Aorta (tissue), 5 donors: Measurements from ENCODE around the gene DPP10. TPM values are rescaled to one million over a fixed set of nuclear protein-coding genes. Genes with fewer than 3 reads are reported as not detected.
"Not testable (repeated sequence)": the region's sequence is repeated elsewhere in the genome, so short reads cannot be mapped to it uniquely, and the experiment has no call there.

ENCODE experiments used
- ATAC-seq: fragments of 200-7000 bp; cut with Tn5 transposase; one replicate; pipeline ENCODE4 v1.9.1; 2022; ENCODE audit warnings: moderate library complexity; ENCODE audit not compliant: low FRiP score
- DNase-seq, 2 donors: peaks; one replicate each; pipeline ENCODE4 v3.0.0-alpha.2; 2020
- H3K27ac ChIP-seq, 2 donors: one replicate each; pipeline ENCODE4 v1.5.1; 2013; ENCODE audit warnings: low read length in 2 of 2, mild to moderate bottlenecking in 2 of 2, moderate library complexity in 2 of 2, control low read depth in 1 of 2, inconsistent platforms in 1 of 2, low read depth in 1 of 2
- H3K27me3 ChIP-seq, 2 donors: one replicate each; pipeline ENCODE4 v1.6.1; 2013; ENCODE audit warnings: control low read depth in 1 of 2, low read length in 1 of 2, mild to moderate bottlenecking in 1 of 2, moderate library complexity in 1 of 2; ENCODE audit not compliant: insufficient read depth in 2 of 2, control insufficient read depth in 1 of 2
- H3K36me3 ChIP-seq, 2 donors: one replicate each; pipeline ENCODE4 v1.6.1; 2013; ENCODE audit warnings: control low read depth in 1 of 2, low read length in 1 of 2, mild to moderate bottlenecking in 1 of 2; ENCODE audit not compliant: insufficient read depth in 2 of 2, control insufficient read depth in 1 of 2
- H3K4me1 ChIP-seq, 2 donors: one replicate each; pipeline ENCODE4 v1.6.1; 2013; ENCODE audit warnings: low read length in 2 of 2, control low read depth in 1 of 2, mild to moderate bottlenecking in 1 of 2, moderate library complexity in 1 of 2; ENCODE audit not compliant: insufficient read depth in 2 of 2, control insufficient read depth in 1 of 2
- H3K4me3 ChIP-seq, 2 donors: one replicate each; pipeline ENCODE4 v1.5.1; 2013; ENCODE audit warnings: low read length in 2 of 2, control low read depth in 1 of 2, mild to moderate bottlenecking in 1 of 2
- H3K9me3 ChIP-seq: one replicate; pipeline ENCODE4 v1.6.1; 2013; ENCODE audit warnings: mild to moderate bottlenecking, low read length; ENCODE audit not compliant: control insufficient read depth
- WGBS, 2 donors: extraction: QIAGEN DNeasy Blood & Tissue Kit; methylation state at CpG; one replicate each; pipeline ENCODE4 v1.1.7; 2013; 5-methylcytosine and 5-hydroxymethylcytosine counted together
- intact Hi-C, 2 donors: fragments of 100-400 bp; cut with DNase I; formaldehyde crosslinking; loops; one replicate each; pipeline versions ENCODE4 v1.14.2 to v1.15.0; 2022
- polyA plus RNA-seq, 2 donors: library from polyadenylated mRNA; stranded (reverse); fragments of 200-250 nt; gene quantifications; one replicate each; pipeline ENCODE4 v1.2.3, GENCODE V29; 2013
- total RNA-seq, 2 donors: library from RNA; stranded (reverse); fragmentation: NEBNext Ultra II Directional; extraction: Animal tissue kit (Norgen Biotek cat#: 25700); gene quantifications; one replicate each; pipeline ENCODE4 v1.2.1, GENCODE V29; 2021
- donor health status: healthy with polysubstance abuse.
- donor health status: Bipolar disorder and iron deficiency.
- donor health status: DM: no; HTN: no; CAD: no.
- donor health status: DM: no; HTN: no; CAD: no.
- donor health status: DM: yes; HTN: yes; CAD: no.

Gene DPP10
- total and polyA plus RNA-seq, 4 donors = 0.13 TPM; not detected in 3

- intact Hi-C loops = no loop called here
- Histone ChIP-seq H3K4me1 (no peaks in the 10 kb centered on the region), H3K4me3 (no peak overlapping the region), H3K9me3 (peaks cover 2% of the 10 kb centered on the region), H3K27ac (no peak overlapping the region), H3K27me3 (no peaks in the 10 kb centered on the region), H3K36me3 (no peaks in the 10 kb centered on the region)
- WGBS, 2 donors = 82 to 89% methylated on average over 7 of the region's 7 CpGs
- ATAC-seq (no peak), DNase-seq (no peak)
Observed at GRCh38 chr2:114935031-114935430, 492.6 kb downstream of the DPP10 start.

GRCh38 chr2:114937366-114937930 lies 495.0 kb downstream of the DPP10 start:
- H3K36me3 ChIP-seq = no peaks in the 10 kb centered on the region
- no peaks in the 10 kb centered on the region for H3K9me3 ChIP-seq
- H3K4me3 ChIP-seq = no peak overlapping the region
- no peak for DNase-seq
- H3K4me1 ChIP-seq = no peaks in the 10 kb centered on the region
- WGBS, 2 donors = 81 to 84% methylated on average over 9 of the region's 9 CpGs
- intact Hi-C loops = no loop called here
- no peak overlapping the region for H3K27ac ChIP-seq
- no peaks in the 10 kb centered on the region for H3K27me3 ChIP-seq
- no peak for ATAC-seq

GRCh38 chr2:114940785-114941458 lies 498.5 kb downstream of the DPP10 start:
- WGBS, 2 donors = 76 to 81% methylated on average over 3 of the region's 3 CpGs
- no peaks in the 10 kb centered on the region for H3K27me3 ChIP-seq
- H3K4me3 ChIP-seq = no peak overlapping the region
- no peak for DNase-seq
- no peaks in the 10 kb centered on the region for H3K9me3 ChIP-seq
- no peaks in the 10 kb centered on the region for H3K36me3 ChIP-seq
- intact Hi-C loops = no loop called here
- H3K4me1 ChIP-seq = no peaks in the 10 kb centered on the region
- ATAC-seq = no peak
- H3K27ac ChIP-seq = no peak overlapping the region

GRCh38 chr2:114949228-114949804 lies 506.9 kb downstream of the DPP10 start:
- H3K9me3 ChIP-seq = no peaks in the 10 kb centered on the region
- ATAC-seq = no peak
- H3K27ac ChIP-seq = no peak overlapping the region
- WGBS, 2 donors = 74 to 82% methylated on average over 2 of the region's 2 CpGs
- no peak for DNase-seq
- intact Hi-C loops = no loop called here
- H3K27me3 ChIP-seq = no peaks in the 10 kb centered on the region
- no peak overlapping the region for H3K4me3 ChIP-seq
- H3K36me3 ChIP-seq = no peaks in the 10 kb centered on the region
- H3K4me1 ChIP-seq = no peaks in the 10 kb centered on the region

- DNase-seq (no peak), ATAC-seq (no peak)
- intact Hi-C loops = no loop called here
- 73 to 85% methylated on average over 5 of the region's 5 CpGs for WGBS, 2 donors
- H3K36me3 ChIP-seq = no peaks in the 10 kb centered on the region
- no peaks in the 10 kb centered on the region for H3K4me1 ChIP-seq
- H3K27me3 ChIP-seq = peaks cover 0 to 2% of the 10 kb centered on the region in 2 donors
- H3K4me3 ChIP-seq = no peak overlapping the region
- H3K9me3 ChIP-seq = no peaks in the 10 kb centered on the region
- no peak overlapping the region for H3K27ac ChIP-seq
Observed at GRCh38 chr2:114960389-114960788, 517.9 kb downstream of the DPP10 start.

- H3K4me3 ChIP-seq = no peak overlapping the region
- H3K36me3 ChIP-seq = no peaks in the 10 kb centered on the region
- no peaks in the 10 kb centered on the region for H3K9me3 ChIP-seq
- H3K27me3 ChIP-seq = peaks cover 0 to 2% of the 10 kb centered on the region in 2 donors
- intact Hi-C loops = no loop called here
- no peak overlapping the region for H3K27ac ChIP-seq
- ATAC-seq (no peak), DNase-seq (no peak)
- no peaks in the 10 kb centered on the region for H3K4me1 ChIP-seq
- 75 to 77% methylated on average over 3 of the region's 3 CpGs for WGBS, 2 donors
Observed at GRCh38 chr2:114962532-114962931, 520.1 kb downstream of the DPP10 start.

- DNase-seq (no peak), ATAC-seq (no peak)
- Histone ChIP-seq H3K4me1 (no peaks in the 10 kb centered on the region), H3K27me3 (peaks cover 0 to 2% of the 10 kb centered on the region in 2 donors), H3K9me3 (no peaks in the 10 kb centered on the region), H3K4me3 (no peak overlapping the region), H3K36me3 (no peaks in the 10 kb centered on the region), H3K27ac (no peak overlapping the region)
- intact Hi-C loops = no loop called here
- WGBS, 2 donors = 29 to 47% methylated on average over 2 of the region's 2 CpGs
Observed at GRCh38 chr2:114968748-114969400, 526.4 kb downstream of the DPP10 start.

- H3K9me3 ChIP-seq, DNase-seq, H3K27me3 ChIP-seq, ATAC-seq, H3K36me3 ChIP-seq, H3K4me3 ChIP-seq, intact Hi-C loops, H3K27ac ChIP-seq, H3K4me1 ChIP-seq: not testable (repeated sequence)
- 94 to 95% methylated on average over 10 to 11 of the region's 19 CpGs for WGBS, 2 donors
Observed at GRCh38 chr2:115004321-115004720, 561.9 kb downstream of the DPP10 start.
